Caco-2 (cell line): ENCODE data around the gene TSHZ2. TPM values are rescaled to one million over a fixed set of nuclear protein-coding genes. Genes with fewer than 3 reads are reported as not detected.
"Not testable (repeated sequence)": the region's sequence is repeated elsewhere in the genome, so short reads cannot be mapped to it uniquely, and the experiment has no call there.

Experiments used
- BruUV-seq: library from RNA; stranded (reverse); fragments of 400-500 nt; replicated peaks from 2 replicates; lab custom pipeline; 2021; lab: Mats Ljungman, UMichigan
- CTCF ChIA-PET: fragments of 300-600 bp; sonication (Branson Sonifier 250); formaldehyde crosslinking; loops from one replicate; lab custom pipeline; 2022; ENCODE audit warnings: antibody characterized with exemption; lab: Charles Lee
- POLR2A ChIA-PET: fragments of 300-600 bp; sonication (Branson Sonifier 250); formaldehyde crosslinking; loops from one replicate; lab custom pipeline; 2022; ENCODE audit warnings: antibody characterized with exemption; lab: Charles Lee
- DNase-seq, 2 experiments: peaks; one replicate each; pipeline versions ENCODE4 v3.0.0 to v3.0.0-alpha.2; 2020 to 2022
- H3K27me3 ChIP-seq: replicated peaks from 2 replicates; pipeline ENCODE4 v1.6.0; 2011; ENCODE audit warnings: low read length; ENCODE audit not compliant: control insufficient read depth, insufficient read depth
- H3K36me3 ChIP-seq: 2 replicates; pipeline ENCODE4 v1.5.1; 2011; ENCODE audit warnings: low read length; ENCODE audit not compliant: control insufficient read depth, insufficient read depth
- H3K4me1 ChIP-seq: fragments of 250-450 bp; sonication (Bioruptor Pico); 2 replicates; pipeline ENCODE4 v1.5.1; 2020; ENCODE audit warnings: mild to moderate bottlenecking
- H3K4me3 ChIP-seq: 2 replicates; pipeline ENCODE4 v1.5.1; 2011; ENCODE audit warnings: low read depth, mild to moderate bottlenecking, control low read depth, low read length
- H3K9me3 ChIP-seq: fragments of 250-450 bp; sonication (Bioruptor Pico); 2 replicates; pipeline ENCODE4 v1.5.1; 2020; ENCODE audit warnings: mild to moderate bottlenecking, moderate library complexity
- H3K27ac Mint-ChIP-seq: one replicate; pipeline ENCODE4 v1.8.0; 2022; ENCODE audit warnings: mixed read lengths; ENCODE audit not compliant: unreplicated experiment
- H3K27me3 Mint-ChIP-seq: one replicate; pipeline ENCODE4 v1.8.0; 2022; ENCODE audit warnings: mixed read lengths; ENCODE audit not compliant: insufficient read depth, unreplicated experiment
- H3K36me3 Mint-ChIP-seq: one replicate; pipeline ENCODE4 v1.8.0; 2022; ENCODE audit warnings: mild to moderate bottlenecking, mixed read lengths; ENCODE audit not compliant: insufficient read depth, unreplicated experiment
- H3K4me1 Mint-ChIP-seq: one replicate; pipeline ENCODE4 v1.8.0; 2022; ENCODE audit warnings: low read depth, mixed read lengths; ENCODE audit not compliant: unreplicated experiment
- H3K4me3 Mint-ChIP-seq: one replicate; pipeline ENCODE4 v1.8.0; 2022; ENCODE audit warnings: mild to moderate bottlenecking, moderate library complexity, mixed read lengths; ENCODE audit not compliant: unreplicated experiment
- H3K9me3 Mint-ChIP-seq: one replicate; pipeline ENCODE4 v1.8.0; 2022; ENCODE audit warnings: mixed read lengths; ENCODE audit not compliant: unreplicated experiment
- CTCF ChIP-seq, 2 experiments: fragments of 200-600 bp in 1 of 2; IDR thresholded peaks; 1 replicate in 1 of 2; 2 replicates in 1 of 2; pipeline versions ENCODE4 v1.5.1 to v1.8.0; 2011 to 2022; ENCODE audit warnings: antibody characterized with exemption in 1 of 2, control low read depth in 1 of 2, inconsistent platforms in 1 of 2, low read depth in 1 of 2, low read length in 1 of 2, mild to moderate bottlenecking in 1 of 2, moderate library complexity in 1 of 2; ENCODE audit not compliant: insufficient read depth in 1 of 2, severe bottlenecking in 1 of 2, unreplicated experiment in 1 of 2
- intact Hi-C: fragments of 100-400 bp; cut with micrococcal nuclease; formaldehyde crosslinking; loops from one replicate; pipeline ENCODE4 v1.10.0; 2022; ENCODE audit not compliant: unreplicated experiment
- total RNA-seq: library from RNA; stranded (reverse); gene quantifications from 2 replicates; pipeline ENCODE4 v1.2.3, GENCODE V29; 2022

Gene TSHZ2
- total RNA-seq, 1 experiment from 2014 or later, result 0.07 TPM

GRCh38 chr20:53468587-53468986, 496.4 kb downstream of the TSHZ2 start:
- ChIA-PET CTCF (interaction anchor here (0.6 kb wide), 1 partner anchor 474 kb away, joined by 3 read pairs; no protein-coding TSS in a partner anchor), POLR2A (no interaction called here)
- intact Hi-C loops, result no loop called here
- Histone ChIP-seq H3K27me3 (no peaks in the 10 kb centered on the region), H3K9me3 (peaks cover 4% of the 10 kb centered on the region; the same call in 1 of the 2 replicates), H3K4me1 (no peaks in the 10 kb centered on the region), H3K4me3 (no peak overlapping the region), H3K36me3 (no peaks in the 10 kb centered on the region)
- no peak overlapping the region for H3K4me3 Mint-ChIP-seq
- no peak for TF ChIP-seq CTCF (IDR thresholded peaks at IDR 0.05; ENCODE audit: insufficient read depth in 1 of 2, low read depth in 1 of 2, low read length in 1 of 2, severe bottlenecking in 1 of 2, unreplicated experiment in 1 of 2)
- no peak for DNase-seq
- H3K4me1 Mint-ChIP-seq, result no peaks in the 10 kb centered on the region
- peaks cover 4% of the 10 kb centered on the region for H3K9me3 Mint-ChIP-seq
- no peaks in the 10 kb centered on the region for H3K36me3 Mint-ChIP-seq
- BruUV-seq, result no TSS peak
- H3K27ac Mint-ChIP-seq, result no peak overlapping the region
- H3K27me3 Mint-ChIP-seq, result no peaks in the 10 kb centered on the region

GRCh38 chr20:53472859-53473258, 500.7 kb downstream of the TSHZ2 start:
- H3K27me3 Mint-ChIP-seq, POLR2A ChIA-PET: not testable (repeated sequence)

GRCh38 chr20:53480913-53481312, 508.8 kb downstream of the TSHZ2 start:
- no peaks in the 10 kb centered on the region for H3K4me1 Mint-ChIP-seq
- POLR2A ChIA-PET, result no interaction called here
- no peaks in the 10 kb centered on the region for H3K36me3 Mint-ChIP-seq
- H3K27me3 Mint-ChIP-seq, result no peaks in the 10 kb centered on the region
- TF ChIP-seq CTCF (IDR thresholded peaks at IDR 0.05; ENCODE audit: insufficient read depth in 1 of 2, low read depth in 1 of 2, low read length in 1 of 2, severe bottlenecking in 1 of 2, unreplicated experiment in 1 of 2), result no peak
- Histone ChIP-seq H3K27me3 (no peaks in the 10 kb centered on the region), H3K36me3 (no peaks in the 10 kb centered on the region), H3K4me1 (no peaks in the 10 kb centered on the region), H3K9me3 (no peaks in the 10 kb centered on the region), H3K4me3 (no peak overlapping the region)
- H3K9me3 Mint-ChIP-seq, result no peaks in the 10 kb centered on the region
- H3K4me3 Mint-ChIP-seq, result no peak overlapping the region
- intact Hi-C loops, result no loop called here
- no peak for DNase-seq
- no TSS peak for BruUV-seq
- CTCF ChIA-PET, result no interaction called here
- no peak overlapping the region for H3K27ac Mint-ChIP-seq

More at GRCh38 chr20:53472859-53473258, 500.7 kb downstream of the TSHZ2 start:
- intact Hi-C loops, H3K9me3 ChIP-seq, H3K4me1 ChIP-seq, H3K4me3 ChIP-seq, H3K4me3 Mint-ChIP-seq, H3K27me3 ChIP-seq, H3K9me3 Mint-ChIP-seq, CTCF ChIA-PET, H3K36me3 Mint-ChIP-seq, H3K4me1 Mint-ChIP-seq, DNase-seq, H3K27ac Mint-ChIP-seq, H3K36me3 ChIP-seq, BruUV-seq: not testable (repeated sequence)
